HG03060 (cell line): ENCODE data around the gene SRXN1.

Experiments
- ATAC-seq: cut with Tn5 transposase; IDR thresholded peaks from one replicate; pipeline ENCODE4 v1.9.1; 2021; ENCODE audit warnings: low read depth, moderate number of reproducible peaks; ENCODE audit not compliant: unreplicated experiment

Gene SRXN1

GRCh38 chr20:609371-609964 lies 43.5 kb downstream of the SRXN1 start:
- no peak for ATAC-seq

GRCh38 chr20:608970-609369 lies 44.0 kb downstream of the SRXN1 start:
- ATAC-seq = no peak

GRCh38 chr20:607476-607875 lies 45.5 kb downstream of the SRXN1 start:
- no peak for ATAC-seq

GRCh38 chr20:605237-605636 lies 47.8 kb downstream of the SRXN1 start:
- no peak for ATAC-seq

- ATAC-seq = no peak
These were observed 49.8 kb downstream of the SRXN1 start for GRCh38 chr20:603116-603640.

GRCh38 chr20:602111-602970 lies 50.7 kb downstream of the SRXN1 start:
- ATAC-seq = no peak

GRCh38 chr20:600736-601135 lies 52.3 kb downstream of the SRXN1 start:
- no peak for ATAC-seq

GRCh38 chr20:600141-600540 lies 52.9 kb downstream of the SRXN1 start:
- no peak for ATAC-seq

- no peak for ATAC-seq
These were observed 54.7 kb downstream of the SRXN1 start for GRCh38 chr20:598133-598850.

- ATAC-seq = no peak
These were observed 55.4 kb downstream of the SRXN1 start for GRCh38 chr20:597560-597959.
